Keratinocyte (primary cell): Measurements from ENCODE around the gene GREM2. TPM values are rescaled to one million over a fixed set of nuclear protein-coding genes. Genes with fewer than 3 reads are reported as not detected.

Experiments
- DNase-seq: peaks from one replicate; pipeline ENCODE4 v3.0.0-alpha.2; 2011; ENCODE audit warnings: low read depth, missing footprints, low spot score
- FAIRE-seq: peaks from 2 replicates; lab custom pipeline; 2011; peaks lifted over from hg19 to GRCh38; lab: Jason Lieb, UNC
- H2AFZ ChIP-seq: 2 replicates; pipeline ENCODE4 v1.6.0; 2012; ENCODE audit warnings: low read length, control low read depth, inconsistent platforms; ENCODE audit not compliant: control insufficient read depth
- H3K27ac ChIP-seq: 2 replicates; pipeline ENCODE4 v1.5.1; 2011; ENCODE audit warnings: low read length; ENCODE audit not compliant: control insufficient read depth, insufficient read depth
- H3K27me3 ChIP-seq: 3 replicates; pipeline ENCODE4 v1.6.0; 2011; ENCODE audit warnings: low read length; ENCODE audit not compliant: control insufficient read depth, insufficient read depth; ENCODE audit errors: extremely low read depth
- H3K36me3 ChIP-seq, 2 experiments: 2 replicates in 1 of 2; 3 replicates in 1 of 2; pipeline ENCODE4 v1.5.1; 2011; ENCODE audit warnings: low read length in 2 of 2, mild to moderate bottlenecking in 1 of 2; ENCODE audit not compliant: control insufficient read depth in 2 of 2, insufficient read depth in 2 of 2; ENCODE audit errors: extremely low read depth in 1 of 2
- H3K4me1 ChIP-seq: 3 replicates; pipeline ENCODE4 v1.5.1; 2011; ENCODE audit warnings: low read length; ENCODE audit not compliant: control insufficient read depth, insufficient read depth; ENCODE audit errors: extremely low read depth
- H3K4me2 ChIP-seq: 3 replicates; pipeline ENCODE4 v1.6.0; 2011; ENCODE audit warnings: low read depth, low read length; ENCODE audit not compliant: control insufficient read depth, insufficient read depth; ENCODE audit errors: extremely low read depth
- H3K4me3 ChIP-seq, 3 experiments: fragments of 200-600 bp in 1 of 3; sonication (generic) in 1 of 3; 2 replicates in 2 of 3; 3 replicates in 1 of 3; pipeline ENCODE4 v1.5.1; 2011 to 2016; ENCODE audit warnings: low read length in 3 of 3, mild to moderate bottlenecking in 3 of 3, control low read depth in 2 of 3, inconsistent platforms in 1 of 3, low read depth in 1 of 3, mixed read lengths in 1 of 3, mixed run types in 1 of 3, moderate library complexity in 1 of 3; ENCODE audit not compliant: control insufficient read depth in 2 of 3, insufficient read depth in 2 of 3; ENCODE audit errors: extremely low read depth in 1 of 3
- H3K79me2 ChIP-seq: 2 replicates; pipeline ENCODE4 v1.6.0; 2012; ENCODE audit warnings: low read length; ENCODE audit not compliant: control insufficient read depth, insufficient read depth
- H3K9ac ChIP-seq: 3 replicates; pipeline ENCODE4 v1.6.0; 2011; ENCODE audit warnings: low read length; ENCODE audit not compliant: control insufficient read depth, insufficient read depth; ENCODE audit errors: extremely low read depth
- H3K9me1 ChIP-seq: 3 replicates; pipeline ENCODE4 v1.6.0; 2011; ENCODE audit warnings: low read length; ENCODE audit not compliant: control insufficient read depth, insufficient read depth; ENCODE audit errors: extremely low read depth
- H3K9me3 ChIP-seq: 2 replicates; pipeline ENCODE4 v1.5.1; 2012; ENCODE audit warnings: low read depth, low read length; ENCODE audit not compliant: control insufficient read depth
- H4K20me1 ChIP-seq: 3 replicates; pipeline ENCODE4 v1.6.0; 2011; ENCODE audit warnings: low read length; ENCODE audit not compliant: control insufficient read depth, insufficient read depth; ENCODE audit errors: extremely low read depth
- CTCF ChIP-seq, 3 experiments: IDR thresholded peaks in 1 of 3; conservative IDR thresholded peaks in 1 of 3; optimal IDR thresholded peaks in 1 of 3; 2 replicates in 2 of 3; 3 replicates in 1 of 3; pipeline versions ENCODE3 to v1.5.1; 2011; ENCODE audit warnings: low read length in 3 of 3, mild to moderate bottlenecking in 3 of 3, moderate library complexity in 2 of 3, control low read depth in 1 of 3, inconsistent platforms in 1 of 3; ENCODE audit not compliant: insufficient read depth in 2 of 3; ENCODE audit errors: extremely low read depth in 1 of 3
- EZH2 ChIP-seq: IDR thresholded peaks from one replicate; pipeline ENCODE4 v1.6.1; 2012; ENCODE audit warnings: inconsistent platforms, mild to moderate bottlenecking, low read length, moderate library complexity
- dilution Hi-C: fragments of 300-500 bp; cut with MboI; formaldehyde crosslinking; loops from one replicate; pipeline ENCODE4 v1.7.0; 2020; ENCODE audit warnings: low sequenced_read_pairs; ENCODE audit not compliant: extremely low pct_ligation_motif_present
- polyA plus RNA-seq, 5 experiments: library from polyadenylated mRNA; depleted of rRNA in 3 of 5; stranded (reverse) in 3 of 5; stranded (forward) in 1 of 5; unstranded in 1 of 5; fragments of >200 nt; gene quantifications; 1 replicate in 1 of 5; 2 replicates in 3 of 5; 3 replicates in 1 of 5; pipeline versions ENCODE4 v1.2.1 to v1.2.3, GENCODE V29; 2011 to 2012; ENCODE audit warnings: missing spikeins in 2 of 5, low read depth in 1 of 5, low replicate concordance in 1 of 5

The GREM2 gene
- polyA plus RNA-seq, 1 donor (not counting 4 experiments of a cell fraction or from before 2014, with no cell fraction given), result not detected

GRCh38 chr1:240630409-240630808 is 18.5 kb upstream of the GREM2 start:
- no peak overlapping the region for H3K9ac ChIP-seq
- H3K9me3 ChIP-seq, result no peaks in the 10 kb centered on the region
- no peaks in the 10 kb centered on the region for H3K9me1 ChIP-seq
- no peak for TF ChIP-seq CTCF (optimal IDR thresholded peaks at IDR 0.05 in 1 of 3, IDR thresholded peaks at IDR 0.05 in 1 of 3, conservative IDR thresholded peaks at IDR 0.05 in 1 of 3; ENCODE audit: extremely low read depth in 1 of 3, insufficient read depth in 2 of 3, low read length in 3 of 3)
- no peak for TF ChIP-seq EZH2
- H3K4me3 ChIP-seq, result no peak overlapping the region
- dilution Hi-C loops, result no loop called here
- H3K27me3 ChIP-seq, result no peaks in the 10 kb centered on the region
- no peaks in the 10 kb centered on the region for H3K4me1 ChIP-seq
- no peaks in the 10 kb centered on the region for H4K20me1 ChIP-seq
- DNase-seq (no peak), FAIRE-seq (no peak)
- no peak overlapping the region for H2AFZ ChIP-seq
- H3K27ac ChIP-seq, result no peak overlapping the region
- H3K79me2 ChIP-seq, result no peaks in the 10 kb centered on the region
- H3K36me3 ChIP-seq, result no peaks in the 10 kb centered on the region
- H3K4me2 ChIP-seq, result no peak overlapping the region

GRCh38 chr1:240621249-240621648 is 9.3 kb upstream of the GREM2 start:
- no peak overlapping the region for H2AFZ ChIP-seq
- H3K9me1 ChIP-seq, result no peaks in the 10 kb centered on the region
- TF ChIP-seq CTCF (optimal IDR thresholded peaks at IDR 0.05 in 1 of 3, IDR thresholded peaks at IDR 0.05 in 1 of 3, conservative IDR thresholded peaks at IDR 0.05 in 1 of 3; ENCODE audit: extremely low read depth in 1 of 3, insufficient read depth in 2 of 3, low read length in 3 of 3) (no peak), EZH2 (no peak)
- DNase-seq (no peak), FAIRE-seq (no peak)
- dilution Hi-C loops, result no loop called here
- H3K79me2 ChIP-seq, result no peaks in the 10 kb centered on the region
- no peak overlapping the region for H3K4me2 ChIP-seq
- H3K36me3 ChIP-seq, result no peaks in the 10 kb centered on the region
- H3K4me3 ChIP-seq, result no peak overlapping the region
- no peaks in the 10 kb centered on the region for H3K9me3 ChIP-seq
- no peaks in the 10 kb centered on the region for H4K20me1 ChIP-seq
- H3K9ac ChIP-seq, result no peak overlapping the region
- H3K27me3 ChIP-seq, result no peaks in the 10 kb centered on the region
- no peaks in the 10 kb centered on the region for H3K4me1 ChIP-seq
- no peak overlapping the region for H3K27ac ChIP-seq
